ENCODE data around the gene ENAH. TPM values are rescaled to one million over a fixed set of nuclear protein-coding genes. Genes with fewer than 3 reads are reported as not detected.
"Not testable (repeated sequence)": the region's sequence is repeated elsewhere in the genome, so short reads cannot be mapped to it uniquely, and the experiment has no call there.

Gene ENAH
- total RNA-seq, 4 donors from 2014 or later: 8.6 to 42.5 (median 35.9) TPM

GRCh38 chr1:225657462-225657989, 4.6 kb upstream of the ENAH start:
- H3K4me1 ChIP-seq: peaks cover 9 to 46% (median 20%) of the 10 kb centered on the region in 3 donors
- 58 to 60% methylated on average over 5 to 7 of the region's 7 CpGs for WGBS, 2 donors
- H3K4me3 ChIP-seq: no peak overlapping the region
- H3K36me3 ChIP-seq: no peaks in the 10 kb centered on the region
- peak overlapping the region; percentile 52 to 97 (median 86) for H3K27ac ChIP-seq
- no peak for DNase-seq
- peaks cover 0 to 7% (median 0%) of the 10 kb centered on the region in 4 donors for H3K27me3 ChIP-seq
- H3K9me3 ChIP-seq: no peaks in the 10 kb centered on the region
- TF ChIP-seq POLR2A (IDR thresholded peaks at IDR 0.05): no peak
- TF ChIP-seq, protein P1, sequence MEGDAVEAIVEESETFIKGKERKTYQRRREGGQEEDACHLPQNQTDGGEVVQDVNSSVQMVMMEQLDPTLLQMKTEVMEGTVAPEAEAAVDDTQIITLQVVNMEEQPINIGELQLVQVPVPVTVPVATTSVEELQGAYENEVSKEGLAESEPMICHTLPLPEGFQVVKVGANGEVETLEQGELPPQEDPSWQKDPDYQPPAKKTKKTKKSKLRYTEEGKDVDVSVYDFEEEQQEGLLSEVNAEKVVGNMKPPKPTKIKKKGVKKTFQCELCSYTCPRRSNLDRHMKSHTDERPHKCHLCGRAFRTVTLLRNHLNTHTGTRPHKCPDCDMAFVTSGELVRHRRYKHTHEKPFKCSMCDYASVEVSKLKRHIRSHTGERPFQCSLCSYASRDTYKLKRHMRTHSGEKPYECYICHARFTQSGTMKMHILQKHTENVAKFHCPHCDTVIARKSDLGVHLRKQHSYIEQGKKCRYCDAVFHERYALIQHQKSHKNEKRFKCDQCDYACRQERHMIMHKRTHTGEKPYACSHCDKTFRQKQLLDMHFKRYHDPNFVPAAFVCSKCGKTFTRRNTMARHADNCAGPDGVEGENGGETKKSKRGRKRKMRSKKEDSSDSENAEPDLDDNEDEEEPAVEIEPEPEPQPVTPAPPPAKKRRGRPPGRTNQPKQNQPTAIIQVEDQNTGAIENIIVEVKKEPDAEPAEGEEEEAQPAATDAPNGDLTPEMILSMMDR (IDR thresholded peaks at IDR 0.05): no peak
- intact Hi-C loops (cut with DNase I): loop anchor here (10.0 kb wide), 1 partner anchor 117 kb away; the partner anchor contains the start of gene SRP9

DNA sequence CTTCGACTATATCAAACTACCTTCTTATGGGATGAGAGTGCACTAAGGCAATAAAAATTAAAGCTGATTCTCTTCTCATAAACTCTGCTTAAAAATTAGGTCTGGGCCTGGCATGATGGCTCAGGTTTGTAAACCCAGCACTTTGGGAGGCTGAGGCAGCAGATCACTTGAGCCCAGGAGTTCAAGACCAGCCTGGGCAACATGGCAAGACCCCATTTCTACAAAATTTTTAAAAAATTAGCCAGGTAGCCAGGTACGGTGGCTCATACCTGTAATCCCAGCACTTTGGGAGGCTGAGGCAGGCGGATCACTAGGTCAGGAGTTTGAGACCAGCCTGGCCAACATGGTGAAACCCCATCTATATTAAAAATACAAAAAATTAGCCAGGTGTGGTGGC, 3.3 kb upstream of the ENAH start:
- not testable (repeated sequence) for H3K9me3 ChIP-seq, H3K36me3 ChIP-seq, H3K4me3 ChIP-seq, DNase-seq
- intact Hi-C loops (cut with DNase I): loop anchor here (10.0 kb wide), 1 partner anchor 119 kb away; the partner anchor contains the start of gene SRP9
- H3K4me1 ChIP-seq: peaks cover 12 to 59% (median 20%) of the 10 kb centered on the region in 3 donors
- H3K27ac ChIP-seq: peak overlapping the region; percentile 15 to 99 (median 94)
- WGBS, 2 donors: 79 to 84% methylated on average over 2 to 3 of the region's 3 CpGs
- H3K27me3 ChIP-seq: peaks cover 0 to 11% (median 0%) of the 10 kb centered on the region in 4 donors

GRCh38 chr1:225655509-225656258, 2.8 kb upstream of the ENAH start:
- WGBS, 2 donors: 28 to 30% methylated on average over 4 of the region's 4 CpGs
- TF ChIP-seq, protein P1 (IDR thresholded peaks at IDR 0.05): no peak
- no peak for TF ChIP-seq POLR2A (IDR thresholded peaks at IDR 0.05)
- peaks cover 0 to 11% (median 0%) of the 10 kb centered on the region in 4 donors for H3K27me3 ChIP-seq
- H3K9me3 ChIP-seq: no peaks in the 10 kb centered on the region
- no peak overlapping the region for H3K4me3 ChIP-seq
- no peak for DNase-seq
- no peaks in the 10 kb centered on the region for H3K36me3 ChIP-seq
- peaks cover 12 to 62% (median 20%) of the 10 kb centered on the region in 3 donors for H3K4me1 ChIP-seq
- peak overlapping the region; percentile 88 to 99 (median 94) for H3K27ac ChIP-seq
- intact Hi-C loops (cut with DNase I): loop anchor here (10.0 kb wide), 1 partner anchor 119 kb away; the partner anchor contains the start of gene SRP9

- 41 to 61% methylated on average over 13 to 15 of the region's 15 CpGs for WGBS, 2 donors
- H3K36me3 ChIP-seq: no peaks in the 10 kb centered on the region
- H3K27ac ChIP-seq: peak overlapping the region; percentile 88 to 99 (median 94)
- TF ChIP-seq, protein P1 (IDR thresholded peaks at IDR 0.05): no peak
- no peak for TF ChIP-seq POLR2A (IDR thresholded peaks at IDR 0.05)
- H3K4me3 ChIP-seq: peak overlapping the region in 1 of 4 donors; percentile 97
- H3K4me1 ChIP-seq: peaks cover 12 to 62% (median 20%) of the 10 kb centered on the region in 3 donors
- intact Hi-C loops (cut with DNase I): loop anchor here (10.0 kb wide), 1 partner anchor 120 kb away; the partner anchor contains the start of gene SRP9
- H3K27me3 ChIP-seq: peaks cover 0 to 11% (median 0%) of the 10 kb centered on the region in 4 donors
- no peak for DNase-seq
- H3K9me3 ChIP-seq: no peaks in the 10 kb centered on the region
Measured at GRCh38 chr1:225654688-225655508, 2.0 kb upstream of the ENAH start.

- Histone ChIP-seq H3K36me3 (no peaks in the 10 kb centered on the region), H3K27ac (peak overlapping the region; percentile 88 to 99 (median 94)), H3K9me3 (no peaks in the 10 kb centered on the region), H3K27me3 (peaks cover 0 to 11% (median 0%) of the 10 kb centered on the region in 4 donors), H3K4me1 (peaks cover 12 to 68% (median 20%) of the 10 kb centered on the region in 3 donors), H3K4me3 (peak overlapping the region; percentile 92 to 97 (median 92))
- TF ChIP-seq, protein P1 (IDR thresholded peaks at IDR 0.05): no peak
- intact Hi-C loops (cut with DNase I): loop anchor here (10.0 kb wide), 1 partner anchor 121 kb away; the partner anchor contains the start of gene SRP9
- 63 to 65% methylated on average over 4 of the region's 4 CpGs for WGBS, 2 donors
- DNase-seq: no peak
Measured at GRCh38 chr1:225654277-225654597, 1.3 kb upstream of the ENAH start.

All from esophagus squamous epithelium (tissue), 5 donors.